ENCODE results near the gene ANK3. TPM values are rescaled to one million over a fixed set of nuclear protein-coding genes. Genes with fewer than 3 reads are reported as not detected.

The ANK3 gene
- total and polyA plus RNA-seq, 7 donors: 10.8 to 86.7 (median 42.5) TPM

GRCh38 chr10:60266513-60266912 is 123.2 kb downstream of the ANK3 start:
- Histone ChIP-seq H3K4me3 (no peak overlapping the region), H3K4me1 (no peaks in the 10 kb centered on the region), H3K36me3 (no peaks in the 10 kb centered on the region), H3K9me3 (no peaks in the 10 kb centered on the region), H3K27me3 (no peaks in the 10 kb centered on the region), H3K27ac (no peak overlapping the region)
- 58 to 90% methylated on average over 1 of the region's 1 CpG for WGBS, 2 donors
- TF ChIP-seq EP300 (IDR thresholded peaks at IDR 0.05): no peak
- TF ChIP-seq POLR2AphosphoS5 (IDR thresholded peaks at IDR 0.05): no peak
- no peak for TF ChIP-seq CTCF (IDR thresholded peaks at IDR 0.05)
- TF ChIP-seq POLR2A (IDR thresholded peaks at IDR 0.05): no peak
- no peak for DNase-seq
- intact Hi-C loops (cut with DNase I): no loop called here

GRCh38 chr10:60262647-60263126 is 127.0 kb downstream of the ANK3 start:
- H3K27me3 ChIP-seq: no peaks in the 10 kb centered on the region
- H3K9me3 ChIP-seq: no peaks in the 10 kb centered on the region
- no peaks in the 10 kb centered on the region for H3K36me3 ChIP-seq
- H3K4me1 ChIP-seq: no peaks in the 10 kb centered on the region
- DNase-seq: no peak
- TF ChIP-seq EP300 (IDR thresholded peaks at IDR 0.05) (no peak), CTCF (IDR thresholded peaks at IDR 0.05) (no peak), POLR2A (IDR thresholded peaks at IDR 0.05) (no peak), POLR2AphosphoS5 (IDR thresholded peaks at IDR 0.05) (no peak)
- no peak overlapping the region for H3K27ac ChIP-seq
- WGBS, 2 donors: 81 to 89% methylated on average over 3 of the region's 3 CpGs
- no peak overlapping the region for H3K4me3 ChIP-seq
- intact Hi-C loops (cut with DNase I): no loop called here

GRCh38 chr10:60260321-60260720 is 129.4 kb downstream of the ANK3 start:
- Histone ChIP-seq H3K36me3 (no peaks in the 10 kb centered on the region), H3K4me1 (no peaks in the 10 kb centered on the region), H3K4me3 (no peak overlapping the region), H3K27ac (no peak overlapping the region), H3K27me3 (no peaks in the 10 kb centered on the region), H3K9me3 (no peaks in the 10 kb centered on the region)
- whole genome bisulfite sequencing, 2 donors: 87 to 88% methylated on average over 3 of the region's 3 CpGs
- TF ChIP-seq EP300 (IDR thresholded peaks at IDR 0.05) (no peak), CTCF (IDR thresholded peaks at IDR 0.05) (no peak), POLR2AphosphoS5 (IDR thresholded peaks at IDR 0.05) (no peak), POLR2A (IDR thresholded peaks at IDR 0.05) (no peak)
- DNase-seq: no peak
- intact Hi-C loops (cut with DNase I): no loop called here

GRCh38 chr10:60258429-60258797 is 131.3 kb downstream of the ANK3 start:
- Histone ChIP-seq H3K27me3 (no peaks in the 10 kb centered on the region), H3K36me3 (no peaks in the 10 kb centered on the region), H3K9me3 (no peaks in the 10 kb centered on the region), H3K4me1 (no peaks in the 10 kb centered on the region), H3K4me3 (no peak overlapping the region), H3K27ac (no peak overlapping the region)
- no peak for DNase-seq
- intact Hi-C loops (cut with DNase I): no loop called here
- no peak for TF ChIP-seq CTCF (IDR thresholded peaks at IDR 0.05)
- no peak for TF ChIP-seq EP300 (IDR thresholded peaks at IDR 0.05)
- TF ChIP-seq POLR2AphosphoS5 (IDR thresholded peaks at IDR 0.05): no peak
- no peak for TF ChIP-seq POLR2A (IDR thresholded peaks at IDR 0.05)
- WGBS, 2 donors: 48 to 67% methylated on average over 2 of the region's 2 CpGs

GRCh38 chr10:60257767-60258428 is 131.8 kb downstream of the ANK3 start:
- 62 to 71% methylated on average over 3 of the region's 3 CpGs for WGBS, 2 donors
- intact Hi-C loops (cut with DNase I): no loop called here
- no peak for TF ChIP-seq POLR2A (IDR thresholded peaks at IDR 0.05)
- TF ChIP-seq EP300 (IDR thresholded peaks at IDR 0.05): no peak
- TF ChIP-seq CTCF (IDR thresholded peaks at IDR 0.05): no peak
- TF ChIP-seq POLR2AphosphoS5 (IDR thresholded peaks at IDR 0.05): no peak
- Histone ChIP-seq H3K27ac (no peak overlapping the region), H3K36me3 (no peaks in the 10 kb centered on the region), H3K27me3 (no peaks in the 10 kb centered on the region), H3K9me3 (no peaks in the 10 kb centered on the region), H3K4me3 (no peak overlapping the region), H3K4me1 (no peaks in the 10 kb centered on the region)
- no peak for DNase-seq

All from sigmoid colon (tissue), 7 donors.